Measurements from ENCODE around the gene CDHR5.

The CDHR5 gene

DNA sequence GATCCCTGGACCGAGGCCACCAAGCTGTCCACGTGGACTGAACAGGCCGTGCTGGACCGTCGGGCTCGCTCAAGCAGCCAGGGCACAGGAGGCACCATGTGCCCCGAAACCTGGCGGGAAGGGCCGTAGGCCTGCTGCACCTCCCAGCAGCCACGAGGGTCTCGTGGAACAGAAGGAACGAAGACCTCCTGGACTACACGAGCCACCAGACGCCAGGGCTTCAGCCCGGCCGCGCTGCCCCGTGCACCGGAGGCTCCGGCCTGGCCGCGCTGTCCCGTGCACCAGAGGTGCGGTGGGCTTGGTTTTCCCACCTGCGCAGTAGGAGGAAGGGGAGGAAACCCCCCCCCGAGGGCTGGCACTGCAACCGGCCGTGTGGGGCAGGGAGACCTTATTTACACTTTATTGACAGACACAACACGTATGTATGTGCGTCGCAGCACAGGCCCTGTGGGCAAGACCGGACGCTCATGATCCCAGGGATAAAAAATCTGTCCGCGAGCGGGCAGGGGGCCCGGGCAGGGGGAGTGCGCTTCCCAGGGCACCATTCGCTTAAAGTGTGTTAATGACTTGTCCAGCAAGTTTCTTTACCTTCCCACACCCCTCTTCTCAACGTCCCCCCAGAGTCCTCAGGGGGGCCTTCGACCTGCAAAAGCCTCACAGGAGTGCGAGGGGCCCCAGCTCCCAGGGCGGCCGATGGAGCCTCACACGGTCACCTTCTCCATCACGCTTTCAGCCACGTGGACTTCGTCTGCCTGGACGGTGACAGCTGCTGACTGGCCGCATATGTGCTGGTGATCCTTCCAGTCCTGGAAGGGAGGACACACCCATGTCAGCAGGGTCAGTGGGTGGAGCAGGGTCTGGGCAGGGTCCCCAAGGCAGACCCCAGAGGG lies 19.3 kb upstream of the CDHR5 start:
- no peak for DNase-seq

DNA sequence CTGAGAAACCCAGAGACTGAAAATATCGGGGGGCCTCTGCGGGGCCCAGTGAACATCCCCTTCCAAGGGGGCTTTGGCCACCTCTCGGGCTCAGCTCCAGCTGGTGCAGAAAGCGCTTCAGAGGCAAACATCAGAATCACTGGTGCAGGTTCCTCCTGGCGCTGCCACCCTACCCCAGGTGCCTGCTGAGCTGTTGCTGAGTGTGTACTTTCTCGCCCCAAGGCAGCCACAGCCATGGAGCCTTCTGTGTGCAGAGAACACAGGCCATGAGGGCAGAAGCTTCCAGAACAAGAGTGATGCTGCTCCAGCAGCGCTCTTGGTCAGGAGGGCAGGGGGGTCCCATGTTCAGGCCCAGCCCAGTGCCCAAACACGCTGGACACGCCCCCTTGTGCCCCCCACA lies 18.6 kb upstream of the CDHR5 start:
- no peak for DNase-seq

DNA sequence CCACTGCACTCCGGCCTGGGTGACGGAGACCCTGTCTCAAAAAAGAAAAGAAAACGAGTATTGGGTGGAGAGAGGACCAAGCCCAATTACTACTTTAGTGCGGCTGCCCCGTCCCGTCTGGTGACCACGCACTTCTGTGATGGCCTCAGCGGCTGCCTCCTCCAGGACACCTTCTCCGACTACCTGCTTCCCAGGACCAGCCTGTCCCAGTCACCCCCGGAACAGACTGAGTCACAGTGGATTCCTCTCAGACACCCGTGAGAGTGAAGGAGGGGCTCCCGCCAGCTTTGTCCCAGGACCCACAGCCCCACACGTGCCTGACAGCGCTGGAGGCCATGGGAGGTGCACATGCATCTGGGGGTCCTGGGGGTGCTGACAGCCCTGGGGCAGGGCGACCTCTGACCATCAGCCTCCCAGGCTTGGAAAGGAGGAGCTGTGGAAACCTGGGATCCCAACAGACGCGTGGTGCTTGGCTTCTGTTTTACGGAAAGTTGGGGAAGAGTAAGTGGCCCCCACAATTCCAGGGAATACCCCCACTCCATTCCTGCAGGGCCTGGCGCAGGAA lies 17.1 kb upstream of the CDHR5 start:
- DNase-seq, result no peak

DNA sequence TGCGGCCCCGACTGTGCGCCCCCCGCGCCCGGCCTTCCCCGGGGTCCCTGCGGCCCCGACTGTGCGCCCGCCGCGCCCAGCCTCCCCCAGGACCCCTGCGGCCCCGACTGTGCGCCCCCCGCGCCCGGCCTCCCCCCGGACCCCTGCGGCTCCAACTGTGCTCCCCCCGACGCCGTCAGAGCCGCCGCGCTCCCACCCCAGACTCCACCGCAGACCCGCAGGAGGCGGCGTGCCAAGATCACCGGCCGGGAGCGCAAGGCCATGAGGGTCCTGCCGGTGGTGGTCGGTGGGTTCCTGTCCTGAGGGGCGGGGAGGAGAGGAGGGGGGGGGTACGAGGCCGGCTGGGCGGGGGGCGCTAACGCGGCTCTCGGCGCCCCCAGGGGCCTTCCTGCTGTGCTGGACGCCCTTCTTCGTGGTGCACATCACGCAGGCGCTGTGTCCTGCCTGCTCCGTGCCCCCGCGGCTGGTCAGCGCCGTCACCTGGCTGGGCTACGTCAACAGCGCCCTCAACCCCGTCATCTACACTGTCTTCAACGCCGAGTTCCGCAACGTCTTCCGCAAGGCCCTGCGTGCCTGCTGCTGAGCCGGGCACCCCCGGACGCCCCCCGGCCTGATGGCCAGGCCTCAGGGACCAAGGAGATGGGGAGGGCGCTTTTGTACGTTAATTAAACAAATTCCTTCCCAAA lies 15.4 kb upstream of the CDHR5 start:
- DNase-seq, result no peak

DNA sequence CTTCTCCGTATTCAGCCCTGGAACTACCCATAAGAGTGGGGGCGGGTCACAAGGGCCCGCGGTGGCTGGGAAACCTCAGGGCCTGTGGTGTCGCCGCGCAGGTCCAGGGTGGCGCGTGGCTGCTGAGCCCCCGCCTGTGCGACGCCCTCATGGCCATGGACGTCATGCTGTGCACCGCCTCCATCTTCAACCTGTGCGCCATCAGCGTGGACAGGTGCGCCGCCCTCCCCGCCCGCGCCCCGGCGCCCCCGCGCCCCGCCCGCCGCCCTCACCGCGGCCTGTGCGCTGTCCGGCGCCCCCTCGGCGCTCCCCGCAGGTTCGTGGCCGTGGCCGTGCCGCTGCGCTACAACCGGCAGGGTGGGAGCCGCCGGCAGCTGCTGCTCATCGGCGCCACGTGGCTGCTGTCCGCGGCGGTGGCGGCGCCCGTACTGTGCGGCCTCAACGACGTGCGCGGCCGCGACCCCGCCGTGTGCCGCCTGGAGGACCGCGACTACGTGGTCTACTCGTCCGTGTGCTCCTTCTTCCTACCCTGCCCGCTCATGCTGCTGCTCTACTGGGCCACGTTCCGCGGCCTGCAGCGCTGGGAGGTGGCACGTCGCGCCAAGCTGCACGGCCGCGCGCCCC lies 14.7 kb upstream of the CDHR5 start:
- DNase-seq, result no peak

DNA sequence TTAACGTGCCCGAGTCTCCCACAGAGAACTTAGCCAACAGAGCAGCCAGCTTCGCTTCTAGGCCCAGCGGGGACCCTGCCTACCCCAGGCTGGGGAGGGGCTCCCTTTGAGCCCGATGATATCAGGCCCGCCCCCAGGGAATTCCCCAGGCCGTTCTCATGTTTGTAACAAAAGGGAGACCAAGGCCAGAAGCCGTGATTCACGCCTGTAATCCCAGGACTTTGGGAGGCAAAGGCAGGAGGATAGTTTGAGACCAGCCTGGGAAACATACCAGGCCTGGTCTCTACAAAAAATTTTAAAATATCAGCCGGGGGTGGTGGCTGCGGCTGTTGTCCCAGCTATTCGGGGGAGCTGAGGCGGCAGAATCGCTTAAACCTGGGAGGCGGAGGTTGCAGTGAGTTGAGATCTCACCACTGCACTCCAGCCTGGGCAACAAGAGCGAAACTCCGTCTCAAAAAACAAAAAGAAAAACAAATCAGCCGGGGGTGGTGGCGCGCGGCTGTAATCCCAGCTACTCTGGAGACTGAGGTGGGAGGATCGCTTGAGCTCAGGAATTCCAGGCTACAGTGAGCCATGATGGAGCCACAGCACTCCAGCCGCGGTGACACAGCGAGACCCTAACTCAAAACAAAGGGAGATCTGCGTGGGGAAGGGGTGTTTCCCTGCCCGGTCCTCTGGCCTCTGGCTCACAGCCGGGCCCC lies 14.0 kb upstream of the CDHR5 start:
- no peak for DNase-seq

DNA sequence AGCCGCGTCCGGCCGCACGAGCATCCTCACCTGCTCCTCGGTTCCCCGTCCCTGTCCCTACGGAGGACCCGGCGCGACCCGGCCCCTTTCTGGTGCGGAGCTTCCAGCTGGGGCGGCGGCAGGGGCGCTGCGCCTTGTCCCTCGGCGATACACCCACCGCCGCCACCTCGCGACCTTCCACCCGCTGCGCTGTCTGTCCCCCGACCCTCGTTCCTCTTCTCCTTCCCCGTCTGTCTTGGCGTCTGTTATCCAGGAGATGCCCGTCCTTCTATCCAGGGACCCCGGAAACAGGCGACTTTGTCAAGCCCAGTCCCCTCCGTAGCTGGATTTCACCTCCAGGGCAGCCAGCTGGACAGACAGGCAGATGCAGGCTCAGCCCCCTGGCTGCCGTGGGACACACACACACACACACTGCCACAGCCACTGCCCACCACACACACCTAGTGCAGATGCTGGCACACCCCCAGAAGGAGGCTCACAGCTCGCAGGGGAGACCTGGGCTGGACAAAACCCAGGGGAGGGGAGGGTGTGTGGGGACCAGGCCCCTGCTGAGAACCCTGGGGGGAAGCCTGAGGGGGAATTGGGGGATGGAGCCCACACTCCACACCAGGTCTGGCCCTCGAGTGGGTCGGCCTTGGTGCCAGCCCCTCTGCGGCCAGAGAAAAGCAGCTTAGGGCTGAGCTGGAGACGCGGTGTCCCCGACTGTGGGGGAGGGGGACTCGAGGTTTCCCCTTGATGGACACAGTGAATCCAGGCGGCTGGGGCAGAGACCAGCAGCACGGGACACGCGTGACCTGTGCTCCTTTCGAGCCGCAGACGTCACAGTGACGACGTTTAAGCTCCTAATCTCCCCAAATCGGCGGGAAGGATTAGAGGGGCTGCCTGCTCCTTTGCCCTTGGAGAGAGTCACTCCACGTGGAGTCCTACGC lies 13.1 kb upstream of the CDHR5 start:
- DNase-seq, result no peak

DNA sequence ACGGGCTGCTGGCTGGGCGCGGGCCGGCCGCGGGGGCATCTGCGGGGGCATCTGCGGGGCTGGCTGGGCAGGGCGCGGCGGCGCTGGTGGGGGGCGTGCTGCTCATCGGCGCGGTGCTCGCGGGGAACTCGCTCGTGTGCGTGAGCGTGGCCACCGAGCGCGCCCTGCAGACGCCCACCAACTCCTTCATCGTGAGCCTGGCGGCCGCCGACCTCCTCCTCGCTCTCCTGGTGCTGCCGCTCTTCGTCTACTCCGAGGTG lies 12.5 kb upstream of the CDHR5 start:
- DNase-seq, result no peak

DNA sequence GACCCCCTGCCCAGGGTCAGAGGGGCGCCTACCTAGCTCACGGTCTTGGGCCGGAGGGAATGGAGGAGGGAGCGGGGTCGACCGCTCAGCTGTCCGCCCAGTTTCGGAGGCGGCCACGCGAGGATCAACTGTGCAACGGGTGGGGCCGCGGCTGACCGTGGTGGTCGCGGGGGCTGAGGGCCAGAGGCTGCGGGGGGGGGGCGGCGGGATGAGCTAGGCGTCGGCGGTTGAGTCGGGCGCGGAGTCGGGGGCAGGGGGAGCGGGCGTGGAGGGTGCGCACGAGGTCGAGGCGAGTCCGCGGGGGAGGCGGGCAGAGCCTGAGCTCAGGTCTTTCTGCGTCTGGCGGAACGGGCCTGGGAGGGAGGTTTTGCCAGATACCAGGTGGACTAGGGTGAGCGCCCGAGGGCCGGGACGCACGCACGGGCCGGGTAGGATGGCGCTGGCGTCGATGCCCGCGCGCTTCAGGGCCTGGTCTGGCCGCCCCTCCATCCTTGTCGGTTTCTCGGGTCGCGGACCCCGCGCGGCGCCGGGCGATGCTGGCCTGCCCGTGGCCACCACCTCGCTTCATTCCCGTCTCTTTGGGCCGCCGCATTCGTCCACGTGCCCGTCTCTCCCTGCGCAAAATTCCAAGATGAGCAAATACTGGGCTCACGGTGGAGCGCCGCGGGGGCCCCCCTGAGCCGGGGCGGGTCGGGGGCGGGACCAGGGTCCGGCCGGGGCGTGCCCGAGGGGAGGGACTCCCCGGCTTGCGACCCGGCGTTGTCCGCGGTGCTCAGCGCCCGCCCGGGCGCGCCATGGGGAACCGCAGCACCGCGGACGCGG lies 12.0 kb upstream of the CDHR5 start, which contains the start of gene DRD4:
DRD4 (plus strand) TSS at position 759 of the 822 bp plus-strand sequence; CDS start at position 795, 36 bp downstream.
- DNase-seq, result no peak

DNA sequence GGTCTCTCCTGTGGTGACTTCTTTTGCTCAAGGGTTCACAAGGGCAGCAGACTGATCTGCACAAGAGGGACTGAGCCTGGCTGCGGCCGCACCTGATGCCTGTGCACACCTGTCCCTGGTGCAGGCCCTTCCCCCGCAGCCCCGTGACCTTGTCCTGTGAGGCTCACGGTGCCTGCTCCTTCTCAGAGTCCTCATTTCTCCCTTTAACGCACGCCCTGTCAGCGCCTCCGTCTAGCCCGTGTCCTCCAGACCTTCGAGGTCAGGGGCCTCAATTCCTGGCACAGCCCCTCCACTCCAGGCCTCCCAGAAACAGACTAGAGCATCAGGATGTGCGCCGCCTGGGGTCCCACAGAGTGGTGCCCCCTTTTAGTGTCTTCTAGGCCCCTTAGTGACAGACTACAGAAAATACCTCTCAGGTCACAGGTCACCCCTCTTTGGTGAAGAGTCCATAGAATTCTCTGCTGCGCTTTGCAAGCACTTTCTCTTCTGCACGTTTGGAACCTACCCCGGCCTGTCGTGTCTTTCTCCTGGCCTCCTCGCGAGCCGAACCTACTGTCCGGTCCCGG lies 11.3 kb upstream of the CDHR5 start:
- no peak for DNase-seq

DNA sequence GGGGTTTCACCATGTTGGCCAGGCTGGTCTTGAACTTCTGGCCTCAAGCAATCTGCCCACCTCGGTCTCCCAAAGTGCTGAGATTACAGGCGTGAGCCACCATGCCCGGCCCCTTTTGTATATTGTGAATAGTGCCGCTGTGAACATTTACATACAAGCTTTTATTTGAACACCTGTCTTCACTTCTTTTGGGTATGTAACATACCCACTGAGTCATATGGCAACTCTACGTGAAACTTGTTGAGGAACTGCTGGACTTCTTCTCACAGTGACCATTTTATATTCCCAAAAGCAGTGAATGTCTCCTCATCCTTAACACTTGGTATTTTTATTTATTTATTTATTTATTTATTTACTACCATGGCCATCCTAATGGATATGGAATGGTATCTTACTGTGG lies 6.1 kb upstream of the CDHR5 start:
- no peak for DNase-seq

DNA sequence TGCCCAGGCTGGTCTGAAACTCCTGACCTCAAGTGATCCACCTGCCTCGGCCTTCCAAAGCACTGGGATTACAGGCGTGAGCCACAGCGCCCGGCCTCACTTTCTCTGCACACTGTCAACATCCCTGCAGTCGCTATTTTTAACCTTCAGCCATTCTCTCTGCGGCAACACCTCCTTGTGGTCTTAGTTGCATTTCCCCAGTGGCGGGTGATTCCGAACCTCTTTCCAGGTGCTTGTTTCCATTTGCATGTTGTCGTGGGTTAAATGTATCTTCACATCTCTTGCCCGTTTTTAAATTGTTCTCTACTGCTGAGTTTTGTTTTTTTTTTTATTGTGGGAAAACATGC lies 4.5 kb upstream of the CDHR5 start:
- no peak for DNase-seq

DNA sequence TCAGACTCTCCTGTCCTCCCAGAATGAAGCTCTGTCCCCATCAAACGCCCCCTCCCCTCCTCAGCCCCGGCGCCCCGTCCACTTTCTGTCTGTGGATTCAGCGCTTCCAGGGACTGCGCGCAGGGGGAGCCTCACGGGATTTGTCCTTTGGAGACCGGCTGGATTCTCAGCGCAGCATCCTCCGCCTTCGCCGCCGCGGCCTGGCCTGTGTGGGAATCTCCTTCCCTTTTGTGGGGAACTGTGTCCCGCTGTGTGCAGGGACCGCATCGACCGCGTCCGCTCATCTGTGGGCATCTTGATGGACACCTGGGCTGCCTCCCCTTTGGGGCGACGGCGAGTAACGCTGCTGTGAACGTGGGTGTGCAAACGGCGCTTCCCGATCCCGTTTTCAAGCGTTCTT lies 3.3 kb upstream of the CDHR5 start:
- no peak for DNase-seq

DNA sequence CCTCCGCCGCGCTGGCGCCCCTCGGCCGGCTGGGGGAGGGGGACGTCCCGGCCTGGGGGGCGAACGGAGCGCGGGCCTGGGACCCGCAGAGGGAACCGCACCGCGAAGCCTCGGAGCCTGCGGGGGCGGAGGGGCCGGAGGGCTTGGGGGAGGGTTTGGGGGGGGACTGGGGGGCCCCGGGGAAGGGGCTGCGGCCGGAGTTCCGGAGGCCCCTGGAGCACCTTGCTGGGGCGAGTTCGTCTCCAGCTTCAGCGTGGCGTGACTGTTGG lies 2.5 kb upstream of the CDHR5 start:
- DNase-seq, result no peak

DNA sequence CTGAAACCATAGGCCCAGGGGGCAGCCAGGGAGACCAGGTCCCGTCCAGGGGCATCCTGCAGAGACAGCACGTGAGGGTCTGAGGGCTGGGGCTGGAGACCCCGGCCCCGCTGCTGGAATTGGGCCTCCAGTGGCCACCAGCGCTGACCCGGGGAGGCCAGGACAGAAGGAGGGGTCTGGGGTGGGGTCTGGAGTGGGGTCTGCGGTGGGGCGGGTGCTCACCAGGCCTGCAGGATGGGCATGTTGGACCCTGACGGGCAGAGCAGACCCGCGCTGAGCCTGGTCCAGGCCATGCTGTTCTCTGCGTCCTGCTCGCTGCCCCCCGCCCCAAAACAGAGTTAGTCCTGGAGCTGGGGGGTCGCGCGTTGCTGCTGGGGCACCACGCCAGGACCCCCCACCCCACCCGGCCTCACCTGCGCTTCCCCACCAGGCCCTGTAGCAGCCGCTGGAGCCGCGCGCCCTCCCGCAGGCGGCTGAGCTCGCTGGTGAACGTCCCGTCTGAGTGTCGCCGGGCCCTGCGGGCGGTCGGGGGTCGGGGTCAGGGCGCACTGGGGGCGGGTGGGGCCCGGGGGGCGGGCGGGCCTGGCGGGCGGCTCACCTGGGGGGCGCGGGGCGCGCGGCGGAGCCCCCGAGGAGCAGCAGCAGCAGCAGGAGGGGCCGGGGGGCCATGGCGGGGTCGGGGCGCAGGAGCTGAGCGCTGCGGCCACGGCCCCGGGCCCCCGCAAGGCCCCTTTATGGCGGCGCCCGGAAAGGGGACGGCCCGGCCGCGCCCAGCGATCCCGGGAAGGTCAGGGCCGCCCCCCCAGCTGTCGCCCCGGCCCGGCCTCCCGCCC lies 1.9 kb upstream of the CDHR5 start, which contains the start of gene SCT:
SCT (minus strand) TSS at position 707 of the 833 bp plus-strand sequence; CDS start at position 669, 38 bp downstream.
- no peak for DNase-seq

DNA sequence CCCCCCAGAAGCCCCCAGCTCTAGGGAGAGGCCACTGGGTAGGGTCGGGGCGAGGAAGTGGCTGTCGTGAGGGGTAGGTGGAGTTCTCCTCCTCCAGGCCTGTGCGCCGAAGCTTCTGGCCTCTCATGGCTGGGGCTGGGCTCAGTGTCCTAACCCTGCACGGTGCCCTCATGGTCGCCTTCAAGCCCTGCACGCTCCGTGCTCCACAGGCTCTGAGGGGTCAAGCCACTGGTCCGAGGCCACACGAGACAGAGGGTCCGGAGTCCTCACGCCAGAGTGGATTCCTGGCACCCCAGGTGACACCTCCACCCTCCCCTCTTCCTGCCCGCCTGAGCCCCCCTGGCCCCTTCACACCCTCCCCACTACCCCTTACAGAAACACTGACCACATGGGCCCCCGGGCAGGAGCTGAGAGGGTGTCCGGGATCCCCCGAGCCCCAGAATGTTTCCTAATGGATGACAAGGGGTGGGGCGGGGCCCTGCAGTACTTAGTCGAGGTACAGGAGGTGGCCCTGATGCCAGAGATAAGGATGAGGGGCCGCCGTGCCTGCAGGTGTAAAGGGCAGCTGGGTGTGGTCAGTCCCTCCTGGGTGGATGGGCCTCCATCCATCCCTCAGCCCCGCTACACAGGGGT lies 997 bp upstream of the CDHR5 start:
- no peak for DNase-seq

DNA sequence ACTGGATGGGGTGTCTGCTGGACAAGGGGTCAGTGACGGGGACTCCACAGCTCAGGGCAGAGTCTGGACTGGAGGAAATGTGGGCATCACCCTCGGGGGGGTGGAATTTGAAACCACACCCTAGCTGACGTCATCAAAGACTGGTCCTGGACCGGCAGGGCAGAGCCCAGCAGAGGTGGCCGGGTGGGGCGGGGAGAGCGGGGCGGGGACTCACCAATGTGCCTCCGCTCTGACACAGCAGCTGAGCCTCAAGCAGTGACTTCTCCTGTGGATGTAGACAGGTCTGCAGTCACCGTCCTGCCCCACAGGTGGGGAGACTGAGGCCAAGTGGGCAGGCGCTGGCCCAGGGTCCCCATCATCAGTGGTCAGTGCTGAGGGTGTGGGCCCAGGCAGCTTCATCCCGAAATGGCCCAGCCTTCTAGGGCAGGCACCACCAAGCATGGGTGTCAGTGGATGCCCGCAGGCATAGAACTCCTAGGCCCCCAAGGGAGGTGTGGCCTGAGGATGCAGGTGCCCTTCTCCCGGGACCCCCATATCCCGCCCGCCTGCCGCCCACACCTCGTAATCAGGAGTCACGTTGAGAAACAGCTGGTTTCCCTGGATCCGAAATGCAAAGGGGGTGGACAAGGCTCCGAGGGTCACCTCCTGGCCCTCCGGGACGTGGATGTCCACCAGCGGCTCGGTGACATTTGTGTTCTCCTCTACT lies 603 bp downstream of the CDHR5 start:
- DNase-seq, result no peak

DNA sequence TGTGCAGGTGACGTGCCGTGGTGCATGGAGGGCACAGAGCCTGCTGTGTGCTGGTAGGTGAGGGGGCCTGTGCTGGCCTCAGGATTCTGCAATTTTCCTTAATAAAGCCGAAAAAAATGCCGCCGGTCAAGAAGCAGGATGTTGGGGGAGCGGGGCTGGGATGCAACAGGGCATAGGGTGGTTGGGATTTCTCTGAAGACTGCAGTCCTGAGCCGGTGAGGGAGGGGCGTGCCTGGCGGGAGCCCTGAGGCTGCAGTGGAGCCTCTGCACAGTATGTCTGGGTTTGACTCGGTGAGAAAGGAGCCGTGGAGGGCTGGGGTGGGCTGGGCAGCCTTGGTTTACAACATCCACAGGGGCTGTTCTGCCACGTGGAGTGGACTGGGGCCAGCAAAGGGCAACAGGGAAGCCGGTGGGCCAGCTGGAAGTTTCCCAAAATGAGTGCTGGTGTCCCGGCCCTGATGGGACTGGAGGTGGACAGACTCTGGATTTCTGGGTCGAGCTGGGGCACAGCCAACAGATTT lies 1.3 kb downstream of the CDHR5 start:
- DNase-seq, result no peak

DNA sequence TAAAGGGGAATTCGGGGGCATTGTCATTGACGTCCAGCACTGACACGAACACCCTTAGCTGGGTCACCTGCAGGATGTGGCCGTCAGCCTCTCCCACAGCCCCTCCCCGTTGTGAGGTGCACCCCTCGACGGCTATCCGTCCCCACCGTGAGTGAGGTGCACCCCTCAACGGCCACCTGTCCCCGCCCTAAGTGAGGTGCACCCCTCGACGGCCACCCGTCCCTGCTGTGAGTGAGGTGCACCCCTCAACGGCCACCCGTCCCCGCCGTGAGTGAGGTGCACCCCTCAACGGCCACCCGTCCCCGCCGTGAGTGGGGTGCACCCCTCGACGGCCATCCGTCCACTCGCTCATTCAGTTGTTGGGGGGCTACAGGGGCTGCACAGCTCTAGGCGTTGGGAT lies 2.9 kb downstream of the CDHR5 start:
- no peak for DNase-seq
